ENCODE results near the gene LILRB4. TPM values are rescaled to one million over a fixed set of nuclear protein-coding genes. Genes with fewer than 3 reads are reported as not detected.

Gene LILRB4
- total and polyA plus RNA-seq, 2 donors (not counting 3 experiments of a cell fraction or from before 2014, with no cell fraction given) = not detected

GRCh38 chr19:54704928-54705327 lies 42.1 kb downstream of the LILRB4 start:
- Histone ChIP-seq H3K9me3 (replicated peaks; ENCODE audit: control insufficient read depth, insufficient read depth, low read length) (peaks cover 2% of the 10 kb centered on the region), H3K79me2 (ENCODE audit: control insufficient read depth, insufficient read depth, low read length) (no peaks in the 10 kb centered on the region), H3K27ac (ENCODE audit: insufficient read depth, low read depth, low read length) (no peak overlapping the region), H4K20me1 (replicated peaks; ENCODE audit: control insufficient read depth, extremely low read depth, insufficient read depth, low read length) (no peaks in the 10 kb centered on the region), H3K9ac (replicated peaks; ENCODE audit: extremely low read depth, insufficient read depth, low read length) (no peak overlapping the region), H3K4me1 (ENCODE audit: control insufficient read depth, extremely low read depth, insufficient read depth, low read length) (no peaks in the 10 kb centered on the region), H3K27me3 (ENCODE audit: control insufficient read depth in 2 of 2, insufficient read depth in 2 of 2, low read length in 2 of 2) (no peaks in the 10 kb centered on the region), H2AFZ (ENCODE audit: low read depth, low read length) (no peak overlapping the region), H3K4me2 (ENCODE audit: insufficient read depth, low read length) (no peak overlapping the region), H3K36me3 (ENCODE audit: control insufficient read depth in 2 of 2, extremely low read depth in 1 of 2, insufficient read depth in 2 of 2, low read length in 2 of 2) (no peaks in the 10 kb centered on the region), H3K4me3 (replicated peaks in 1 of 3; ENCODE audit: insufficient read depth in 1 of 3, low read depth in 1 of 3, low read length in 3 of 3) (no peak overlapping the region), H3K9me1 (replicated peaks; ENCODE audit: control insufficient read depth, extremely low read depth, insufficient read depth, low read length) (no peaks in the 10 kb centered on the region)
- BruUV-seq (replicated peaks) = no TSS peak
- intact Hi-C loops (cut with micrococcal nuclease) = no loop called here
- DNase-seq (ENCODE audit: low read depth, low spot score) = no peak
- FAIRE-seq = no peak
- ChIA-PET POLR2A (no interaction called here), CTCF (no interaction called here)
- dilution Hi-C loops (cut with MboI; ENCODE audit: extremely low pct_ligation_motif_present, low sequenced_read_pairs) = no loop called here
- TF ChIP-seq JUN (IDR thresholded peaks at IDR 0.05; ENCODE audit: borderline replicate concordance, insufficient read depth, insufficient read length, low read depth) (no peak), CTCF (IDR thresholded peaks at IDR 0.05; ENCODE audit: extremely low read depth in 1 of 2, insufficient read depth in 1 of 2, low read depth in 1 of 2, low read length in 2 of 2) (no peak), POLR2AphosphoS5 (IDR thresholded peaks at IDR 0.05; ENCODE audit: insufficient read depth, low read depth, low read length) (no peak), GATA2 (IDR thresholded peaks at IDR 0.05; ENCODE audit: insufficient read depth, insufficient read length, low read depth, low read length) (no peak)

- Histone ChIP-seq H4K20me1 (replicated peaks; ENCODE audit: control insufficient read depth, extremely low read depth, insufficient read depth, low read length) (no peaks in the 10 kb centered on the region), H3K9ac (replicated peaks; ENCODE audit: extremely low read depth, insufficient read depth, low read length) (no peak overlapping the region), H3K27me3 (ENCODE audit: control insufficient read depth in 2 of 2, insufficient read depth in 2 of 2, low read length in 2 of 2) (no peaks in the 10 kb centered on the region), H3K4me1 (ENCODE audit: control insufficient read depth, extremely low read depth, insufficient read depth, low read length) (no peaks in the 10 kb centered on the region), H3K36me3 (ENCODE audit: control insufficient read depth in 2 of 2, extremely low read depth in 1 of 2, insufficient read depth in 2 of 2, low read length in 2 of 2) (no peaks in the 10 kb centered on the region), H2AFZ (ENCODE audit: low read depth, low read length) (no peak overlapping the region), H3K4me3 (replicated peaks in 1 of 3; ENCODE audit: insufficient read depth in 1 of 3, low read depth in 1 of 3, low read length in 3 of 3) (no peak overlapping the region), H3K4me2 (ENCODE audit: insufficient read depth, low read length) (no peak overlapping the region), H3K79me2 (ENCODE audit: control insufficient read depth, insufficient read depth, low read length) (no peaks in the 10 kb centered on the region), H3K9me3 (replicated peaks; ENCODE audit: control insufficient read depth, insufficient read depth, low read length) (no peaks in the 10 kb centered on the region), H3K27ac (ENCODE audit: insufficient read depth, low read depth, low read length) (no peak overlapping the region), H3K9me1 (replicated peaks; ENCODE audit: control insufficient read depth, extremely low read depth, insufficient read depth, low read length) (no peaks in the 10 kb centered on the region)
- no peak for FAIRE-seq
- BruUV-seq (replicated peaks) = no TSS peak
- no peak for TF ChIP-seq POLR2AphosphoS5 (IDR thresholded peaks at IDR 0.05; ENCODE audit: insufficient read depth, low read depth, low read length)
- TF ChIP-seq POLR2A (IDR thresholded peaks at IDR 0.05; ENCODE audit: low read depth, low read length) = no peak
- no peak for TF ChIP-seq MAX (IDR thresholded peaks at IDR 0.05; ENCODE audit: insufficient read depth, insufficient read length)
- no peak for TF ChIP-seq CTCF (IDR thresholded peaks at IDR 0.05; ENCODE audit: extremely low read depth in 1 of 2, insufficient read depth in 1 of 2, low read depth in 1 of 2, low read length in 2 of 2)
- no peak for TF ChIP-seq FOS (IDR thresholded peaks at IDR 0.05; ENCODE audit: borderline replicate concordance, insufficient read depth, low read length)
- intact Hi-C loops (cut with micrococcal nuclease) (no loop called here), dilution Hi-C loops (cut with MboI; ENCODE audit: extremely low pct_ligation_motif_present, low sequenced_read_pairs) (no loop called here)
- no peak for DNase-seq (ENCODE audit: low read depth, low spot score)
- CTCF ChIA-PET = no interaction called here
- POLR2A ChIA-PET = no interaction called here
Measured at GRCh38 chr19:54707962-54708361, 45.2 kb downstream of the LILRB4 start.
